Lower leg skin (tissue), 4 donors: ENCODE data around the gene RDH14. TPM values are rescaled to one million over a fixed set of nuclear protein-coding genes. Genes with fewer than 3 reads are reported as not detected.

Experiments used
- DNase-seq, 2 donors: peaks; one replicate each; pipeline ENCODE4 v3.0.0-alpha.2; 2019; ENCODE audit warnings: low spot score in 2 of 2
- H3K4me3 ChIP-seq: fragments of 200-600 bp; sonication (generic); 2 replicates; pipeline ENCODE4 v1.5.1; 2017; ENCODE audit warnings: mild to moderate bottlenecking, low read depth; ENCODE audit not compliant: poor library complexity, severe bottlenecking
- POLR2A ChIP-seq, 2 donors: fragments of 450-650 bp; IDR thresholded peaks; one replicate each; pipeline ENCODE4 v1.6.1; 2016 to 2017; ENCODE audit warnings: antibody characterized with exemption in 2 of 2, mild to moderate bottlenecking in 1 of 2, moderate library complexity in 1 of 2
- WGBS, 2 donors: methylation state at CpG; one replicate each; pipeline ENCODE4 v1.1.5; 2018; 5-methylcytosine and 5-hydroxymethylcytosine counted together
- intact Hi-C: fragments of 100-400 bp; cut with DNase I; formaldehyde crosslinking; loops from one replicate; pipeline ENCODE4 v1.15.0; 2023; ENCODE audit warnings: low total_unique reads
- total RNA-seq, 4 donors: library from RNA; depleted of rRNA; stranded (reverse); fragments of >200 nt; gene quantifications; one replicate each; pipeline ENCODE4 v1.1.0, GENCODE V29; 2016
- TF ChIP-seq, protein P1 (sequence below), 3 donors: fragments of 450-650 bp; IDR thresholded peaks; one replicate each; pipeline ENCODE4 v1.5.1; 2016; ENCODE audit warnings: antibody characterized with exemption in 3 of 3, mild to moderate bottlenecking in 3 of 3, moderate library complexity in 2 of 3

The RDH14 gene
- total RNA-seq, 4 donors from 2014 or later = 22.0 to 39.0 (median 32.3) TPM

- WGBS, 2 donors = 92 to 93% methylated on average over 3 of the region's 3 CpGs
- no peak for TF ChIP-seq POLR2A (IDR thresholded peaks at IDR 0.05)
- TF ChIP-seq, protein P1, sequence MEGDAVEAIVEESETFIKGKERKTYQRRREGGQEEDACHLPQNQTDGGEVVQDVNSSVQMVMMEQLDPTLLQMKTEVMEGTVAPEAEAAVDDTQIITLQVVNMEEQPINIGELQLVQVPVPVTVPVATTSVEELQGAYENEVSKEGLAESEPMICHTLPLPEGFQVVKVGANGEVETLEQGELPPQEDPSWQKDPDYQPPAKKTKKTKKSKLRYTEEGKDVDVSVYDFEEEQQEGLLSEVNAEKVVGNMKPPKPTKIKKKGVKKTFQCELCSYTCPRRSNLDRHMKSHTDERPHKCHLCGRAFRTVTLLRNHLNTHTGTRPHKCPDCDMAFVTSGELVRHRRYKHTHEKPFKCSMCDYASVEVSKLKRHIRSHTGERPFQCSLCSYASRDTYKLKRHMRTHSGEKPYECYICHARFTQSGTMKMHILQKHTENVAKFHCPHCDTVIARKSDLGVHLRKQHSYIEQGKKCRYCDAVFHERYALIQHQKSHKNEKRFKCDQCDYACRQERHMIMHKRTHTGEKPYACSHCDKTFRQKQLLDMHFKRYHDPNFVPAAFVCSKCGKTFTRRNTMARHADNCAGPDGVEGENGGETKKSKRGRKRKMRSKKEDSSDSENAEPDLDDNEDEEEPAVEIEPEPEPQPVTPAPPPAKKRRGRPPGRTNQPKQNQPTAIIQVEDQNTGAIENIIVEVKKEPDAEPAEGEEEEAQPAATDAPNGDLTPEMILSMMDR (IDR thresholded peaks at IDR 0.05) = no peak
- intact Hi-C loops = no loop called here
- DNase-seq = no peak
- no peak overlapping the region for H3K4me3 ChIP-seq
These were observed 25.1 kb upstream of the RDH14 start for GRCh38 chr2:18585526-18585925.

DNA sequence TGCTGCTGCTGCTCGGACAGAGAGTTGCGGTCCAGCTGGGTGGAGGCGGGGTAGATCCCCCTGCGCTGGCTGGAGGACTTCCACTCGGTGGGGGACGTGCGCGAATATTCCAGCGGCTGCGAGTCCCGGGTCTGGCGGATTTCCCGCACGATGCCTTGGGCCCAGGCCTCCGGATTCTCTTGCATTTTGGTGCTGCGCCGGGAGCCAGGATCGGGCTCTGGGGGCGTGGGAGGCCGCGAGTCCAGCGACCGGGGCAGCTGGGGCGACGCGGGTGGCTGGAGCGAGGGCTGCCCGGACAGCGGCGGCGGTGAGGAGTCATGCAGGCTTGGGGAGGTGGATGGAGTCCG lies 24.1 kb upstream of the RDH14 start:
- DNase-seq = no peak
- 91 to 94% methylated on average over 32 of the region's 32 CpGs for WGBS, 2 donors
- H3K4me3 ChIP-seq = no peak overlapping the region
- intact Hi-C loops = no loop called here
- TF ChIP-seq, protein P1 (IDR thresholded peaks at IDR 0.05) = no peak
- no peak for TF ChIP-seq POLR2A (IDR thresholded peaks at IDR 0.05)

DNA sequence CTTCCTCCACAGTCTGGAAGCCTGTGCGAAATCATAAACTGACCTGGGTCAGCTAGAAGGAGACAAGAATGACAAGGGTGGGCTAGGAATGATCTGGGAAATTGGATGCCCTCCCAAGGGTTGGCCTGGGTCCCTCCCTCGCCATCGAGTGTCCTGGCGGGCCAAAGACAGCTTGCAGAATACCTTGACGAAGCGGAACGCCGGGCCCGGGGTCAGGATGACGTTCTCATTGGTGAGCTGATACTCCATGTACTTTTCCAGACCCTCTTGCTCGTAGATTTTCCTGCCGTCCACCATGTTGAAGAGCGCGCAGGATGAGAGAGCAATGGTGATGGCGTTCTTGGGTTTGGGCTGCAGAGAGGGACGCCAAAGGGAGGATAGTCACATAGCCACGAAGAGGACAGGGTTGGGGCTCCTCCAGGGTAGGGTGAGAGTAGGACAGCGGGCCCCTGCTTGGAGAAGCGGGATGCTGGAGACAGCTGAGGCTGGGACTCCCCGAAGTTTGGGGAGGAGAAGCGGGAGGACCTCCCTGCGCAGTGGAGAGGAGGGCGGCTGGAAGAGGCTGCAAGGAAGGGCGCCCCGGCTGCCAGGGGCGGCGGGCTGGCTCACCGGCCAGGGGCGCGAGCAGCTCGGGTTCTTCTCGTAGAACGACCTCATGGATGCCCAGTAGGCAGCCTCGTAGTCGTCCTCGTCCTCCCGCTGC lies 23.6 kb upstream of the RDH14 start:
- intact Hi-C loops = no loop called here
- DNase-seq = no peak
- 91 to 94% methylated on average over 37 of the region's 37 CpGs for WGBS, 2 donors
- no peak overlapping the region for H3K4me3 ChIP-seq
- TF ChIP-seq, protein P1 (IDR thresholded peaks at IDR 0.05) = no peak
- TF ChIP-seq POLR2A (IDR thresholded peaks at IDR 0.05) = no peak

DNA sequence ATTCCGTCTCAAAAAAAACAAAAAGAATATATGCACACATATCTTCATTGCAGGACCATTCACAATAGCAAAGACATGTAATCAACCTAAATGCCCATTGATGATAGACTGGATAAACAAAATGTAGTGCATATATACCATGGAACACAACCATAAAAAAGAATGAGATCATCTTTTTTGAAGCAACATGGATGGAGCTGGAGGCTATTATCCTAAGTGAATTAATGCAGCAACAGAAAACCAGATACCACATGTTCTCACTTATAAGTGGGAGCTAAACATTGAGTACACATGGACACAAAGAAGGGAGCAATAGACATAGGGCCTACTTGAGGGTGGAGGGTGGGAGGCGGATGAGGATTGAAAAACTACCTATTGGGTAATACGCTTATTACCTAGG lies 20.2 kb upstream of the RDH14 start:
- H3K4me3 ChIP-seq = no peak overlapping the region
- TF ChIP-seq, protein P1 (IDR thresholded peaks at IDR 0.05) = no peak
- no peak for TF ChIP-seq POLR2A (IDR thresholded peaks at IDR 0.05)
- intact Hi-C loops = no loop called here
- 92 to 96% methylated on average over 3 of the region's 3 CpGs for WGBS, 2 donors
- no peak for DNase-seq

- DNase-seq = no peak
- intact Hi-C loops = no loop called here
- TF ChIP-seq POLR2A (IDR thresholded peaks at IDR 0.05) = no peak
- TF ChIP-seq, protein P1 (IDR thresholded peaks at IDR 0.05) = no peak
- H3K4me3 ChIP-seq = no peak overlapping the region
These were observed 17.6 kb upstream of the RDH14 start for GRCh38 chr2:18578033-18578432.
